Stimulated activated CD4-positive, alpha-beta T cell treated with anti-CD3 and anti-CD28 coated beads, Interleukin-15, amount 100 ng/mL, for 24 hours (primary cell): ENCODE data around the gene DIPK1B.
"Not testable (repeated sequence)": the region's sequence is repeated elsewhere in the genome, so short reads cannot be mapped to it uniquely, and the experiment has no call there.

Source experiments
- DNase-seq: peaks from one replicate; pipeline ENCODE4 v3.0.0-alpha.2; 2020

The DIPK1B gene

DNA sequence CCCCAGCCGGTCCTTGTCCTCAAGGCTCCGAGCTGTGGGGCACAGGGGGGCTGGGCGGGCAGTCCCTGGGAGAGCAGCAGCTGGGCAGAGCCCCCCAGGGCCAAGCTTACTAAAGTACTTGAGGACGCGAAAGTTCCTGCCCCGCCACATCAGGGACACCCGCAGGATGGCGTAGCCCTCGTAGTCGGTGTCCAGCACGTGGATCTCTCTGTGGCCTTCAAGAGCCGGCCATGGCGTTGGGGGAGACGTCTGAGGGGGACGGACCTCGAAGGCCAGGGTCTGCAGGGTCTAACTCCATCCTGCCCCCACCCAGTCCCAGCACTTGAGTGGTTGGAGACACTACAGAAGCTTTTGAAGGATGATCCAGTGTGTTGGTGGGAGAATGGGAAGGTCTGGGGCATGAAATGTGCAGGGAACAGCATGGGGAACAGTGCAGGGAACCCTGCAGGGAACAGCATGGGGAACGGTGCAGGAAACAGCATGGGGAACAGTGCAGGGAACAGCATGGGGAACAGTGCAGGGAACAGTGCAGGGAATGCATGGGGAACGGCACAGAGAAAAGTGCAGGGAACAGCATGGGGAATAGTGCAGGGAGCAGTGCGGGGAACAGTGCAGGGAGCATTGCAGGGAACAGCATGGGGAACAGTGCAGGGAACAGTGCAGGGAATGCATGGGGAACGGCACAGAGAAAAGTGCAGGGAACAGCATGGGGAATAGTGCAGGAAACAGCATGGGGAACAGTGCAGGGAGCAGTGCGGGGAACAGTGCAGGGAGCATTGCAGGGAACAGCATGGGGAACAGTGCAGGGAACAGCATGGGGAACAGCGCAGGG lies 43.1 kb downstream of the DIPK1B start:
- not testable (repeated sequence) for DNase-seq

DNA sequence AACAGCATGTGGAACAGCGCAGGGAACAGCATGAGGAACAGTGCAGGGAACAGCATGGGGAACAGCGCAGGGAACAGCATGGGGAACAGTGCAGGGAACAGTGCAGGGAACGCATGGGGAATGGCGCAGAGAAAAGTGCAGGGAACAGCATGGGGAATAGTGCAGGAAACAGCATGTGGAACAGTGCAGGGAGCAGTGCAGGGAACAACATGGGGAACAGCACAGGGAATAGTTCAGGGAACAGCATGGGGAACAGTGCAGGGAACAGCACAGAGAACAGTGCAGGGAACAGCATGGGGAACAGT lies 43.7 kb downstream of the DIPK1B start:
- no peak for DNase-seq

DNA sequence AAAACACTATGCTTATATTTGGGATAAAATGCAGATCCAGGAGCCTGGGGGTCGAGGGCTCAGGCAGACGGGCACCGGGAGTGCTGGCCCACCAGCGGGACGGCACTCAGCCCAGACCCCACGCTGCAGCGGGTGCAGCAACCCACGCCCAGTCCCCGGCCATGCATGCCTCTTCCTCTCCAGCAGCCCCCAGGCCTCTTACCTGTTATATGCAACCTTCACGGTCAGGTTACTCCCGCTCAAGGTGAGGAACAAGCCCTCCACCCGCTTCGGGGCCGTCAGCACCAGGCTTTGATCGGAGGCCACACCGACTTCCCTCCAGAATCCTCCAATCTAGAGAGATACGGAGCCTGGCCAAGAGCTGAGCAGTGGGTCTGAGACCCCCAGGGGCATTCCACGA lies 44.5 kb downstream of the DIPK1B start:
- DNase-seq = no peak

DNA sequence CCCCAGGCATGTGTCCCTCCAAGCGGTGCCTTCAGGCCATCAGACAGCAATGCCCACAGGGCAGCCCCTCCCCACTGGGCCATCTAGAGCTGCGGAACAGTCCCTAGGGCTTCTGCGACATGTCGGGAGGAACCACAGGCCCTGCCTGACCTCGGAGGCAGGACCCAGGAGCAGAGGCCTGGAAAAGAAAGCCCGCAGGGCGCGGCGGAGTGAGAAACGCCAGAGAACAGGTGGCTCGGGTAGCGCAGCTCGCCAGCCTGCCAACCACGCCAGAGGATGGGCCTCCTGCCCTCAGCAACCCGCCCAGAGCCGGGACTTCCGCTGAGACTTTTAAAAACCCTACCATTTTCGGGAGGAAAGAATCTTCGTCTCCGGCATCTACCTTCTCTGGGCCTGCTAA lies 45.0 kb downstream of the DIPK1B start:
- DNase-seq = no peak

DNA sequence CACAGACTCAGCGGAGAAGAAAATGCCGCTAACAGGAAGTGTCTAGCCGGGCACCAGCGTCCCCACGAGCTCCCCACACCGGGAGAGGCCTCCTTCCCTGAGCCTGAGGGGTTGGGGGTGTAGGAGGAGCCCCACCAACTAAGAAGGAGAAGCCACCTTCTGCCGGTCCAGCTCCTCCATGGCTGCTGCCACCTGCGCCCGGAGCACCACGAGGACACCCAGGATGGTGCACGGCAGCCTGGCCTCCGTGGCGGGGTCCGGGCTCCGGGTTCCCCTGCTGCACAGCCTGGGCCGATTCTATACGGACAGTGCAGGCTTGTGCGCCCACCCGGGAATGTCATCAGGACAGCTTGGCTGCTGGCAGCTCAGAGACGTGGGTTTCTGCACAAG lies 45.4 kb downstream of the DIPK1B start:
- no peak for DNase-seq

DNA sequence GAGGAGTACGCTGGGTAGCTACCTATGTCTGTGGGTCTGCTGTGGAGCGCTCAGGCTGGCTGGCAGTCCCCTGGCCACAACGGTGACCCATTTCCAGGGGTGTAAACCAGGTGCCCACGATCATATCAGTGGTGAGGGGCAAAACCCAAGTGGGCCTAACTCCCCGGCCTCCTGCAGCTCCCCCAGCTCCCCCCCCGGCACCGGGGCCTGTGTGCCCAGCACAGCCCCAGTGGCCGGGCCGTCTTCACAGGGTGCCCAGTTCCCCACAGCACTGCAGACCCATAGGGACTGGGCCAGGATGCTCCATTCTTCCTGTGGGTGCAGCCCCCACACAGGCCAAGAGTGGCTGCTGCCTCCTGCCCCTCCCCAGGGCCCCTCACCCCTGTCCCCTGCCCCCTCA lies 46.6 kb downstream of the DIPK1B start:
- no peak for DNase-seq

DNA sequence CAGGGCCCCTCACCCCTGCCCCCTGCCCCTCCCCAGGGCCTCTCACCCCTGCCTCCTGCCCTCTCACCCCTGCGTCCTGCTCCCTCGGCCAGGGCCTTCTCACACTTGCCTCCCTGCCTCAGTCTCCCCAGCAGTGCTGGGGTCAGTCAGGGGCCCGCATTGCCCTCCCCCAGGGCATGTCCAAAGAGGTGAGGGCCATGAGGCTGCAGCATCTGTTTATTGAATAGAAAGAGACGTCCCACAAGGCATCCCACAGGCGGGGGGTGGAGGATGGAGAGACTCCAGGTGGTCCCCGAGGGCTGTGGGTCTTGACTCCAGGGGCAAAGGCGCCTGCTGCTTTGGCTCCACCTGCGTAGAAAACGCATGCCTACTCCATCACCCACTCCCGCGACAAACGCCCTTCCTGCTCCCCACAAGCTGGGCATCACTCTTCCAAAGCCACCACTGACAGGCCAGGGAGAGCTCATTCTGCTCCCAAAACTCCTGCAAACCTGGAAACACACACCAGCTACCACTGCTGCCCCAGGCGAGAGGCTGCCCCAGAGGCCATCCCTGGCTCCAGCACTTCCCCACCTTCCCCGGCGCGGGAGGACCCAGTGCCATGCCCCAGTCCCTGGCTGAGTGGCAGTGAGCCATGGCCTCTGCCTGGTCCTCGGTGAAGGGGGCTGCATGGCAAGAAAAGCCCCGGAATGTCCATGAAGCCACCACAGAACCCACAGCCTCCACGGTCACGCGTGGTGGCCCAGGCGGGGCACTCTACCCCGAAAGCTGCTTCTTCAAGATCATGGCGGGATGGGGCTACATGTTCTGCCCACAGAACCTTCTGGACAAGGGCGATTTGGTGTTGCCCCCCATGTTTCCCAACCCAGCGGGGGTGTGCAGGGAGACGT lies 47.3 kb downstream of the DIPK1B start:
- DNase-seq = no peak

DNA sequence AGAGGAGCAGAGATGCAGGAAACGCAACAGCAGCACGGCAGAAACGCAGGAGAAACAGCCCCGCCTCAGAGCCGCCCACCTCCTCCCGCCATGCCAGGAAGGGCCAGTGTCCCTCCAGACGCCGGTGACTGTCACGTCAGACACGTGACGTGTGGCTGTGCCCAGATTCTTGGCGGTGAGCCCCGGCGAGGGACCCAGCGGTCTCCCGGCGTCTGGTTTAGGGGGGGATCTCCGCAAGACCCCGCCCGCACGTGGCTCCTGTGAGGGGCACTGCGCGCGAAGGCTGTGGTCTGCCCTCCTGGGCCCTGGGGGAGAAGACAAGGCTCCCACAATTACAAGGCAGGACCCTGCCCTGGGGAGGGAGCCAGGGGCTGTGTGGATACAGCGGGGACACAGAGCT lies 48.1 kb downstream of the DIPK1B start:
- DNase-seq = no peak

DNA sequence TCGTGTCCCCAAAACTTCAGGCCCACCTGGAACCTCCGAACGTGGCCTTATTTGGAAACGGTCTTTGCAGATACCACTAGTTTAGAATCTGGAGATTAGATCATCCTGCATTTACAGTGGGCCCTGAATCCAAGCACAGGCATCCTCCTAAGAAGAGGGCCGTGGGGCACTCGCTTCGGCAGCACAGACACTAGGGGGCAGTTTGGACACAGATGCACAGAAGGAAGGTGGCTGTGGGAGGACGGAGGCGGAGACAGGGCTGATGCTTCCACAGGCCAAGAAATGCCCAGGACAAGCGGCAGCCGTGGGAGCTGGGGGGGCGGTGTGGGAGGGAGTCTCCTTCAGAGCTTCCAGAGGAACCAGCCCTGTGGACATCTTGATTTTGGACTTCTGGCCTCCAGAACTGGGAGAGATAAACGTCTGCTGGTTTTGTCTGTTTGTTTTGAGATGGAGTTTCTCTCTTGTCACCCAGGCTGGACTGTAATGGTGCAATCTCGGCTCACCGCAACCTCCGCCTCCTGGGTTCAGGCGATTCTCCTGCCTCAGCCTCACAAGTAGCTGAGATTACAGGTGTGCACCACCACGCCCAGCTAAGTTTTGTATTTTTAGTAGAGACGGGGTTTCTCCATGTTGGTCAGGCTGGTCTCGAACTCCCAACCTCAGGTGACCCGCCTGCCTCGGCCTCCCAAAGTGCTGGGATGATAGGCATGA lies 48.6 kb downstream of the DIPK1B start:
- DNase-seq = peak; percentile 54

DNA sequence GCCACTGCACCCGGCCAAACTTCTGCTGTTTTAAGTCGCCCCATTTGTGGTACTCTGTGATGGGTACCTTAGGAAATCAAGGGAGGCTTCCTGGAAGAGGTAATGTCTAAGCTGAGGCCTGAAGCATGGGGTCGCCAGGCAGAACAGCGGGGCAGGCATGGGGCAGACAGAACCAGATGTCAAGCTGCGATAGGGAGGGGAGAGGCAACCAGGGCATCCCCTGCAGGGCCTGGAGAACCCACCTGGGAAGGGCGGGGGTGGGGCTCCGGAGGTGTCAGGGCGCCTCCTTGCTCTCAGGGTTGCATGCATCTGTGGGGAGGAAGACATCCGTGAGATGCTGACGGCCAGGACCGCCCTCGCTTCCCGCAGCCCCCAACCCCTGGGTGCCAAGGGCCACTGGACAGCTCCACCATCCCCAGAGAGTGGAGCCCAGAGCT lies 49.2 kb downstream of the DIPK1B start:
- no peak for DNase-seq

DNA sequence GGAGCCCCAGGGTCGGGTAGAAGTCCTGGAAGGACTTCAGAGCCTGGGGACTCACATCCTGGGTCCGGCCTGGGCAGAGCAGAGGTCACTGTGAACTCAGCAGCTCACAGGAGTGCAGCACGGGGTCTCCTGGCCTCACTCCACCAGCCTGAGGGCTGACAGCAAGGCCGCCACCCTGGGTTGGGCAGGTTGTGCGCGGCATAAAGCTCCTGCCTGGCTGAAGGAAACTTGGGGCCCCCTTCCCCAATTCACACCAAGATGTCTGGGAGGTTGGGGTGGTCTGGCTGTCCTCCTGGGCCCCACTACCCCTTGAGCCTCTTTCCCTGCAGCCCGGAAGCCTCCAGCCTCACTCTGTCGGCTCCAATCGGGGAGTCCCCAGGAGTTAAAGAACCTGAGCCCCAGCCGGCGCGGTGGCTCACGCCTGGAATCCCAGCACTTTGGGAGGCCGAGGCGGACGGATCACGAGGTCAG lies 49.9 kb downstream of the DIPK1B start:
- no peak for DNase-seq

DNA sequence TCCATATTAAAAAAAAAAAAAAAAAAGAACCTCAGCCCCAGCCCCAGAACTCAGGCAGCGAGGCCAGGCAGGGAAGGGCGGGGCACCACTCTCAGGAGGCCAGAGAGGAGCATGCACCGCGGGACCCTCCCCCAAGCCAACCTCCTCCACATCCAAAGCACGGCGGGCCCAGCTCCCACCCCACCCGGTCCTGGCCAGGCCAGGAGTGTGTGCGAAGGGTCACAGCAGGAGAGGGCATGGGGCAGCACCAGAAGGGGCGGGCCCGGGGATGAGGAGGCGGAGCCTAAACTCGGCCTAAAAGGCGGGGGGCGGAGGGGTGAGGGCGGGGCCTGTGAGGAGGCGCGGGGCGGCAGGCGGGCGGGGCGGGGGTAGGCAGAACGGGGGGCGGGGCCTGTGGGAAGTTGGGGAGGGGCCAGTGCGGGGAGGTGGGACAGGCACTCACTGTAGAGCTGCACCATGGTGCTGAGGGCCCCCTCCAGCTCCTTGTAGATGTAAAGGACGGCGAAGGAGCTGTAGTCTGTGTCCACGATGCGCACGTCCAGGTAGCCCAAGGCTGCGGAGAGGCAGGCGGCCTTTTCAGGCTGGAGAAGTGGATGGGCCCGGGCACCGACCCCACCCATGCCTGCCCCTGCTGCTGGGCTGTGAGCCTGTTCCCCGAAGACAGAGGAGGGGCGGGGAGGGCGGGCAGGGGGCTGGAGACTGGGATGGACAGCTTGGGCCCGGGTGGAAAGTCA lies 50.7 kb downstream of the DIPK1B start:
- peak; percentile 77 for DNase-seq

DNA sequence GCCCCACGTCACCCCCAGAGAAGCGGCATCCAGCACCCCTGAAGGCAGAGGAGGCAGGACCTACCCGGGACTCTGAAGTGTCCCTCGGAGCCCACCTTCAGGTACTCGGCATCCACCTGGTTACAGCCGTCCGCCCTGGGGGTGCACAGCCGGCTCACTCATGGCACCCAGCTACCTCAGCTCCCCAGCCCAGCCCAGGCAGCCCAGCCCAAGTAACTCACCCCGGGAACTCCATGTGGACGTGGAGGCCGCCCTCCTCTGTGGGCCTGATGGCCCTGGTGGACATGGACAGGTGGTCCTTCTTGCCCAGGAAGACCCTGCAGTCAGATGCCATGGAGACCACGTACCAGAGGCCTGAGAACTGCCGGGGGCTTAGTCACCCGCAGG lies 51.3 kb downstream of the DIPK1B start:
- no peak for DNase-seq

DNA sequence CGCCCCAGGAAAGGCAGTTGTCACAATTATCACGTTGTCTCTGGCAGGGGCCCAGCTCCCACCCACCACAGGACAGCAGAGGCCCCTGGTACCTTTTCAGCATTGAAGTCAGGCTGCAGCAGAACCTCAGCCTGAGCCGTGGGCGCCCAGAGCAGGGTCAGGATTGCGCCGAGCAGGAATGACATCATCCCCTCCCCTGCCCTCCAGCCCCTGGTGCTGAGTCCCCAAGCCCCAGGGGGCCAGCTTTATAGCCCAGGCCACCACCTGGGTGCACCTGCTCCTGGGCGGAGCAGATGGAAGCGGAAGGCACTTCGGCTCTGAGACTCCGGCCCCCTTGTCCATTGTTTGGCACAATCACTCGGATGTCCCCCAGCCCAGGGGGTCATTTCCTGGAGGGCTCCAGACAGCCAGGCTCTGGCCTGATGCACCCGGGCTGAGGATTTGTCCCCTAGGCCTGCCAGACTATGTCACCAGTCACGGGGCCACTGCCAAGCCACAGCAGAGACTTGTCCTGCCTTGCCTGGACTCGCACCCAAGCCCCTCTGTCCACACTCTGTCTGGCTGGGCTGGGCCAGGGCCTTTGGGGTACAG lies 52.0 kb downstream of the DIPK1B start, which contains the start of gene LCN15:
Gene LCN15 (minus strand): TSS at position 218 of the 591 bp plus-strand sequence. CDS start 30 bp downstream, at position 188.
- DNase-seq = no peak

DNA sequence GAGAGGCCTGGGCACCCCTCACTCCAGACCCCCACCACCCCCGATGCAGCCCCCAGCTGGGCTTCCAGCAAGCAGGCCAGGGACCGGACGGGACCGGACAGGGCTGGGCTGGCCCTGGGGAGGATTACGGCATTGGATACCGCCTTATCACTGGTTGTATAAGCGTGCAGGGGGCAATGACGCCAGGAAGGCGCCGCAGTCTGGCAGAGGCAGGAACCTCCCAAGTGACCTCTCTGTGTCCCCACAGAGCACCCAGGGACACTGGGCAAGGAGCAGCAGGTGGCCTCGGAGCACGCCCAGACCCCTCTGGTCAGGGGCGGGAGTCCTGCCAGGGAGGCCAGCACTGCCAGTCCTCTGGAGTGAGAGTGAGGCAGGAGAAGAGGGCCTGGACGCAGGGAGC lies 52.7 kb downstream of the DIPK1B start:
- DNase-seq = no peak

DNA sequence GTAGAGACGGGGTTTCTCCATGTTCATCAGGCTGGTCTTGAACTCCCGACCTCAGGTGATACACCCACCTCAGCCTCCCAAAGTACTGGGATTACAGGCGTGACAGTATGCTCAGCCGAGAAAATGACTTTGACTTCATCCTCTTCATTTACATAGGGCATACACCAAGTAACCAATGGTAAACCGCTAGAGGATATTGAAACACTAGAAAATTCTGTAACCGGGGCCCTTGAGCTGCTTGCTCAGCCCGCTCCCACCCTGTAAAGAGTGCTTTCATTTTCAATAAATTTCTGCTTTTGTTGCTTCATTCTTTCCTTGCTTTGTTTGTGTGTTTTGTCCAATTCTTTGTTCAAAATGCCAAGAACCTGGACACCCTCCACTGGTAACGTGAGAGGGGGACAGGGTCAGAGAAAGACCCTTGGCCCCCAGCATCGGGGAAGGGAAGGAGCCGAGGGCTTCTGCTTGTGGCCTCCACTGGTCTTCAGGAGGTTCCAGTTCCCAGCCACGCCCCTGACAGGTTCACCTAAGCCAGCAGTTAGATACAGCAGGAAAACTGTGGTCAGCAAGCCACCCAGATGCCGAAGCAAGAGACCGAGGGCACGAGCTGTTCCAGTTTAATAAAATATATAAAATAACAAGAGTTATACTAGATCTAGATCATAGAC lies 53.5 kb downstream of the DIPK1B start:
- DNase-seq = not testable (repeated sequence)

DNA sequence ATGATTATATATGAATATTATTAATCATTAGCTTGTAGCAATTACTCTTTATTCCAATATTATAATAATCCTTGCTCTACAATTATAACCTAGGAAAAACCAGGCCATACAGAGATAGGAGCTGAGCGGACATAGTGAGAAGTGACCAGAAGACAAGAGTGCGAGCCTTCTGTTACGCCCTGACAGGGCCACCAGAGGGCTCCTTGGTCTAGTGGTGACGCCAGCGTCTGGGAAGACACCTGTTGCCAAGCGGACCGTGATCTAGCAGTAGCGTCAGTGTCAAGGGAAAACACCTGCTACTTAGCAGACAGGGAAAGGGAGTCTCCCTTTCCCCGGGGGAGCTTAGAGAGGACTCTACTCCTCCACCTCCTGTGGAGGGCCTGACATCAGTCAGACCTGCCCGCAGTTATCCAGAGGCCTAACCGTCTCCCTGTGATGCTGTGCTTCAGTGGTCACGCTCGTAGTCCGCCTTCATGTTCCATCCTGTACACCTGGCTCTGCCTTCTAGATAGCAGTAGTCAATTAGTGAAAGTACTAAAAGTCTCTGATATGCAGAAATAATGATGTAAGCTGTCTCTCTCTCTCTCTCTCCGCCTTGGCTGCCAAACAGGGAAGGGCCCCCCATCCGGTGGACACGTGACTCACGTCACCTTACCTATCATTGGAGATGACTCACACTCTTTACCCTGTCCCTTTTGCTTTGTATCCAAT lies 54.2 kb downstream of the DIPK1B start:
- DNase-seq = peak; percentile 68

DNA sequence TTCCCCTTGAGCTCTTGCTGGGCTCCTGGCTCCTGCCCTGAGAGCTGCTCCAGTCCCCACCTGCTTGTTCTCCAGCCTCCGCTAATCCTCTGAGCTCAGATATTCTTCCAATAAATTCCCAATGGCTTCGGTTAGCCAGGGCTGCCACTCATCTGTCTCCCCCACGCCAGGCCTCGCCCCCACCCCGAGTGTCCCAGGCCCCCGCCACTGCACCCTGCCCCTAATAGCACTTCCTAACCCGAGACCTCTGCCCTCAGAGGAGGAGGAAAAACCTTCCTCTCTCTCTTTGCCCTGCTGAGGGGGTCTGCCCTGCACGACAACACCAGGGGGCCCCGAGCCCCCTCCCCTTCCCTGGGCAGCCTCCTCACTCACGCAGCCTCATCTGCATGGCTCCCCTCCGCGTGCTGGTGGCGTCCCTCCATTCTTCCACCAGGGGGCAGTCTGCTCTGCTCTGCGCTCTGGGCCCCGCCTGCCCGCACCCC lies 57.4 kb downstream of the DIPK1B start:
- DNase-seq = peak; percentile 70

DNA sequence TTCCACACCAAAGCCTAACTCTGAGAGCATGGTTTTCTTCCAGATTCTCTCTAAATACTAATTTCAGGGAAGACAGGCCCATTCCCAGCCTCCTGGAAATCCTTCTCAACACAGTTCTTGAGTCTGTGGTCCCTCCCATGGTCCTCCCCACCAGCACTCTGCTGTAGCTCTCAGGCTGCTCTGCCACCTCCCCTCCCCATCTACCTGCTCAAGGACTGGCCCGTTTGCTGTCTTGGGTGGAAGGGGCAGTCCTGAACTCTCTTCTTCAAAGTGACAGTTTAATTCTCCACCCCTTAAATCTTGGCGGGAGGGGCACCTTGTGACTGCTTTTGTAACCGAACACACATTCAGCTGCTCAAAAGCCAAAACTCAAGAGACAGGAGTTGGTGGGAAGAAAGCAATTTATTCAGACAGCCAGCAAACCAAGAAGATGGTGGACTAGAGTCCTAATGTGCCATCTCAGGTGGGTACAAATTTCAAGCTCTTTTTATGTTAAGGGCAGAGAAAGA lies 59.6 kb downstream of the DIPK1B start:
- no peak for DNase-seq

DNA sequence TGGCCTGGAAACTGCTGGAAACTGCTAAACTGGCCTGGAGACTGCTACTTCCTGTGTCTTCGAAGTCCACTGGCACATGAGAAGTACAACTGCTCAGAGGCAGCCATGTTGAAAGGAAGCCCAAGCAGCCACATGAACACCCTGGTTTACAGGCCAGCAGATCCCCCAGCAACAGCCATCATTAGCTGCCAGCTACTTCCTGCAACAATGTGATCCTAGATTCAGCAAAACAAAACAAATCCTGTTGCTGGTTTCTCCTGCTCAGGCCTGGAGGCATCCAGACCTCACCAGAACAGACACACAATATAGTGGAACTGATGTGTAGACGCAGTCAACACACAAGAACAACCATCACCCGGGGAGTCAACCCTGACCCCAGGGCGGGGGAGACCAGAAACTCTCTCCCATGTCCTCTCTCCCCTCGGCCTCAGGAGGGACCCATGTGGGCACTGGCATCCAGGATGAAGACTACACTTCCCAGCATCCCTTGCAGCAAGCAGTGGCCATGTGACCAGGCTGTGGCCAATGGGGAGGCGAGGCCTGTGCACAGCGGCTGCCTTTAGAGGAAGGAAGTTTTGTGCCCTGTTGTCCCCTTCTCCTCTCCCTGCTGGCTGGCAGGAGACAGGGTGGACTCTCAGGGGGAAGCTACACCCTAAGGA lies 61.1 kb downstream of the DIPK1B start:
- peak; percentile 46 for DNase-seq
